Activated T-helper 1 cell treated with Interleukin-2 at 50 U/mL for 16 hours (primary cell): ENCODE measurements around the gene COX5A.

Source experiments
- DNase-seq: peaks from one replicate; pipeline ENCODE4 v3.0.0-alpha.2; 2020; ENCODE audit warnings: low read depth

COX5A gene

DNA sequence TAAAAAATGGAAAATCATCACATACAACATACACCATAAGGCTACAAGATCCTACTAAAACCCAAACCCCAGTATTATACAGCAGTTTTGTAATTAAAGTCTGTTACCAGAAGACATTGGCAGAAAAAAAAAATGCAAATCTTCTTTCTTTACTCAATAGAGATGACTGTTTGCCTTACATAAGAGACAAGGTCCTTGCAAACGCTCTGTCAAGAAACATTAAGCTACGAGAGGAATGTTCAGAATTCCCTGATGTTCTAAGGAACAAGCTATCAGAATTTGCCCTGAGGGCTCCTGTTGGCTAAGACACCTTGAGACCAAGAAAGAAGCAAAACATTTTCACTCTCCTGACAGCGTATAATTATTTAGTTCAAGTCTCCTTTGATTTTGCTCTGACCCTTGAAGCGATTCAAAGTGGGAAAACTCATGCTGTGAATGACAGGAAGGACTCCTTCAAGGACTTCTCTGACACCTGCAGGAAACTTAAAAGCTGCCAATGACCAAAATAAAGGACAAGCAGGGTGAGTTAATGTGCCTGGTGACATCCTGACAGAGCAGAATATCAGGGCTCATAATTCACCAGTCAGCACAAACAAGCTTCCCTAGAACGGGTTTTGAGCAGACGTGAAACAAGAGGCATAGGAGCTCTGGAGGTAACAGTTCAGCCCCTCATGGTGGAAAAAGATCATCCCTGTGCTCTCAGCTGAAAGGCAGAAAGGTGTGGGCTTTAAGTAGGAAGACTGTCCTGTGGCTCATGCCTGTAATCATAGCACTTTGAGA, 67.2 kb downstream of the COX5A start:
- DNase-seq: no peak
